Measurements from ENCODE around the gene AFG1L. TPM values are rescaled to one million over a fixed set of nuclear protein-coding genes. Genes with fewer than 3 reads are reported as not detected.

The AFG1L gene
- total and polyA plus RNA-seq, 4 donors: 2.7 to 2.8 (median 2.7) TPM

GRCh38 chr6:108489699-108490098, 194.8 kb downstream of the AFG1L start:
- DNase-seq (ENCODE audit: low spot score): no peak
- Histone ChIP-seq H3K9me3 (ENCODE audit: control insufficient read depth in 4 of 4, low read length in 3 of 4) (no peaks in the 10 kb centered on the region), H3K9ac (ENCODE audit: low read depth in 1 of 2, low read length in 2 of 2) (no peak overlapping the region), H3K27me3 (ENCODE audit: control insufficient read depth in 4 of 4, insufficient read depth in 4 of 4, low read length in 3 of 4) (no peaks in the 10 kb centered on the region), H3K36me3 (ENCODE audit: control insufficient read depth in 4 of 4, insufficient read depth in 3 of 4, low read depth in 1 of 4, low read length in 3 of 4) (no peaks in the 10 kb centered on the region), H3K27ac (ENCODE audit: low read depth in 1 of 2, low read length in 2 of 2) (no peak overlapping the region), H3K4me3 (ENCODE audit: low read depth in 1 of 3, low read length in 3 of 3) (no peak overlapping the region), H3K4me1 (ENCODE audit: control insufficient read depth in 4 of 4, insufficient read depth in 4 of 4, low read length in 3 of 4) (no peaks in the 10 kb centered on the region)
- no peak for TF ChIP-seq JUND (IDR thresholded peaks at IDR 0.05)
- no peak for TF ChIP-seq HNF4G (IDR thresholded peaks at IDR 0.05)
- TF ChIP-seq RXRA (IDR thresholded peaks at IDR 0.05): no peak
- TF ChIP-seq ATF3 (IDR thresholded peaks at IDR 0.05): no peak
- TF ChIP-seq MAX (IDR thresholded peaks at IDR 0.05): no peak
- no peak for TF ChIP-seq REST (IDR thresholded peaks at IDR 0.05)
- TF ChIP-seq RAD21 (IDR thresholded peaks at IDR 0.05): no peak
- TF ChIP-seq ZBTB33 (IDR thresholded peaks at IDR 0.05): no peak
- TF ChIP-seq GABPA (IDR thresholded peaks at IDR 0.05 in 1 of 2, conservative IDR thresholded peaks at IDR 0.05 in 1 of 2): no peak
- TF ChIP-seq TAF1 (conservative IDR thresholded peaks at IDR 0.05): no peak
- no peak for TF ChIP-seq NR2F2 (IDR thresholded peaks at IDR 0.05)
- no peak for TF ChIP-seq FOXA2 (IDR thresholded peaks at IDR 0.05)
- WGBS: 94% methylated on average over 5 of the region's 5 CpGs

- no peak for DNase-seq (ENCODE audit: low spot score)
- Histone ChIP-seq H3K27ac (ENCODE audit: low read depth in 1 of 2, low read length in 2 of 2) (no peak overlapping the region), H3K9me3 (ENCODE audit: control insufficient read depth in 4 of 4, low read length in 3 of 4) (no peaks in the 10 kb centered on the region), H3K4me1 (ENCODE audit: control insufficient read depth in 4 of 4, insufficient read depth in 4 of 4, low read length in 3 of 4) (no peaks in the 10 kb centered on the region), H3K36me3 (ENCODE audit: control insufficient read depth in 4 of 4, insufficient read depth in 3 of 4, low read depth in 1 of 4, low read length in 3 of 4) (no peaks in the 10 kb centered on the region), H3K9ac (ENCODE audit: low read depth in 1 of 2, low read length in 2 of 2) (no peak overlapping the region), H3K4me3 (ENCODE audit: low read depth in 1 of 3, low read length in 3 of 3) (no peak overlapping the region), H3K27me3 (ENCODE audit: control insufficient read depth in 4 of 4, insufficient read depth in 4 of 4, low read length in 3 of 4) (no peaks in the 10 kb centered on the region)
- TF ChIP-seq TAF1 (conservative IDR thresholded peaks at IDR 0.05) (no peak), HNF4G (IDR thresholded peaks at IDR 0.05) (peak; percentile 21), MAX (IDR thresholded peaks at IDR 0.05) (no peak), REST (IDR thresholded peaks at IDR 0.05) (no peak), HNF4A (conservative IDR thresholded peaks at IDR 0.05) (peak in 1 of 2 donors; percentile 45), GABPA (IDR thresholded peaks at IDR 0.05 in 1 of 2, conservative IDR thresholded peaks at IDR 0.05 in 1 of 2) (no peak), RAD21 (IDR thresholded peaks at IDR 0.05) (peak; percentile 95), RXRA (IDR thresholded peaks at IDR 0.05) (peak in 1 of 2 donors; percentile 29), NR2F2 (IDR thresholded peaks at IDR 0.05) (peak; percentile 42), SP1 (IDR thresholded peaks at IDR 0.05) (no peak), EGR1 (IDR thresholded peaks at IDR 0.05; ENCODE audit: low read depth in 2 of 2) (no peak), CTCF (IDR thresholded peaks at IDR 0.05; ENCODE audit: low read depth, low read length, missing input control) (peak; percentile 60), JUND (IDR thresholded peaks at IDR 0.05) (peak in 1 of 2 donors; percentile 40)
Observed at GRCh38 chr6:108492131-108492766, 197.4 kb downstream of the AFG1L start.

Data from liver (tissue), 9 donors.